GM10266 (cell line): ENCODE data around the gene PACS1.
"Not testable (repeated sequence)": the region's sequence is repeated elsewhere in the genome, so short reads cannot be mapped to it uniquely, and the experiment has no call there.

Source experiments
- DNase-seq: peaks from one replicate; pipeline ENCODE4 v3.0.0; 2012; ENCODE audit errors: extremely low spot score
- TF ChIP-seq, protein P1 (sequence below): IDR thresholded peaks from 2 replicates; pipeline ENCODE4 v1.5.1; 2012; ENCODE audit warnings: mild to moderate bottlenecking, low read depth; ENCODE audit not compliant: control insufficient read depth, insufficient read depth; ENCODE audit errors: missing control alignments

The PACS1 gene

GRCh38 chr11:66247295-66247694 lies 177.2 kb downstream of the PACS1 start:
- TF ChIP-seq, protein P1, sequence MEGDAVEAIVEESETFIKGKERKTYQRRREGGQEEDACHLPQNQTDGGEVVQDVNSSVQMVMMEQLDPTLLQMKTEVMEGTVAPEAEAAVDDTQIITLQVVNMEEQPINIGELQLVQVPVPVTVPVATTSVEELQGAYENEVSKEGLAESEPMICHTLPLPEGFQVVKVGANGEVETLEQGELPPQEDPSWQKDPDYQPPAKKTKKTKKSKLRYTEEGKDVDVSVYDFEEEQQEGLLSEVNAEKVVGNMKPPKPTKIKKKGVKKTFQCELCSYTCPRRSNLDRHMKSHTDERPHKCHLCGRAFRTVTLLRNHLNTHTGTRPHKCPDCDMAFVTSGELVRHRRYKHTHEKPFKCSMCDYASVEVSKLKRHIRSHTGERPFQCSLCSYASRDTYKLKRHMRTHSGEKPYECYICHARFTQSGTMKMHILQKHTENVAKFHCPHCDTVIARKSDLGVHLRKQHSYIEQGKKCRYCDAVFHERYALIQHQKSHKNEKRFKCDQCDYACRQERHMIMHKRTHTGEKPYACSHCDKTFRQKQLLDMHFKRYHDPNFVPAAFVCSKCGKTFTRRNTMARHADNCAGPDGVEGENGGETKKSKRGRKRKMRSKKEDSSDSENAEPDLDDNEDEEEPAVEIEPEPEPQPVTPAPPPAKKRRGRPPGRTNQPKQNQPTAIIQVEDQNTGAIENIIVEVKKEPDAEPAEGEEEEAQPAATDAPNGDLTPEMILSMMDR: no peak
- no peak for DNase-seq

DNA sequence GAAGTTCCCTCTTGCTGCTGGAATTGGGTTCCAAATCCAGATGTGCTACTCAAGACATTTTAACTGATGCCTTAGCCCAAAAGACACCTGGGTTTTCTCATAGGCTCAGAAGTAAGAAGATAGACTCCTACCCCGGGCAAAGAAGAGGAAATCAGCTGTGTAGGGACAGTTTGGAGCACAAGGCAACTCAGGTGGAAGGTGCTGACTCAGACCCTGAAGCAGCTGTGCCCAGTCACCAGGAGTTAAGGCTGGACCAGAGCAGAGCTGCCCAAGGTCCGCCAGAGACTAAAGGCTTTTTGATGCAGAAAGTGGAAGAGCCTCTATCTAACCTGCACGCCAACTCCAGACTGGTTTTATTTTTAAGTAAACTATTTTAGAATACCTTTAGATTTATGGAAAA lies 177.7 kb downstream of the PACS1 start:
- no peak for DNase-seq
- TF ChIP-seq, protein P1: no peak

GRCh38 chr11:66248903-66249302 lies 178.8 kb downstream of the PACS1 start:
- TF ChIP-seq, protein P1: no peak
- no peak for DNase-seq

GRCh38 chr11:66251809-66252208 lies 181.7 kb downstream of the PACS1 start:
- TF ChIP-seq, protein P1: no peak
- no peak for DNase-seq

DNA sequence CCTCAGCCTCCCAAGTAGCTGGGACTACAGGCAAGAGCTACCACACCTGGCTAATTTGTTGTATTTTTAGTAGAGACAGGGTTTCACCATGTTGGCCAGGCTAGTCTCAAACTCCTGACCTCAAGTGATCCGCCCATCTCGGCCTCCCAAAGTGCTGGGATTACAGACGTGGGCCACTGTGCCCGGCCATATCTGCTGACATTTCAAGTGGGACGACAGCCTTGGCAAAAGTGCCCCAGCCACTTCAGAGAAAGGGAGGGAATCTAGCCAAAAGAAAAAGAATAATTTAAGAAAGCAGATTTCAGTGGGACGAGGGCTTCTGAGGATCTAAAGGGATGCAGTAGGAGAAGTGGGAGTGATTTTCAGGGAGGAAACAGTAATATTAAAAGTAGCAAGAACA lies 183.0 kb downstream of the PACS1 start:
- not testable (repeated sequence) for DNase-seq

- DNase-seq: no peak
- TF ChIP-seq, protein P1: no peak
Measured at GRCh38 chr11:66258473-66258893, 188.4 kb downstream of the PACS1 start.

GRCh38 chr11:66259225-66259624 lies 189.2 kb downstream of the PACS1 start:
- TF ChIP-seq, protein P1: no peak

DNA sequence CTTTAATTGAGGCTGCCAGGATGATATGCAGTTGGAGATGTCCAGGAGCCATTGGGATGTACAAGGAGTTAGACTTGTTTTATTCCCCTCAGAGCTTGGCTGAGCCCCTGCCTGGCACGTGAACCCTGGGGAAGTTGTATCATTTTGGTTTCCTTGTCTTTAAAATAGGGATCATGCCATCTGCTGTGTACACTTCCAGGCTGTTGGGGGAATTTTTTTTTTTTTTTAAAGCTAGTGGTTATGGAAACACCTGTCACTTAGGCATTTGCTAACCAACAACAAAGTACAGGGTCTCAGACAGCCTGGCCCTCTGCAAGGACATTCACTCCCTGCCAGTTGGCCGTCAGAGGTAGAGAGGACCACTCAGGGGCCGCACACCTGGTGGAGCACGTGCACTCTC lies 189.9 kb downstream of the PACS1 start:
- TF ChIP-seq, protein P1: no peak
- no peak for DNase-seq

More at GRCh38 chr11:66259225-66259624, 189.2 kb downstream of the PACS1 start:
- DNase-seq: no peak
